ENCODE measurements around the gene SPEG.

SPEG gene

GRCh38 chr2:219449609-219450008, 15.0 kb downstream of the SPEG start:
- Histone ChIP-seq H3K27me3 (ENCODE audit: insufficient read depth, poor library complexity, severe bottlenecking) (peaks cover 38% of the 10 kb centered on the region), H3K27ac (replicated peaks) (no peak overlapping the region), H3K4me3 (replicated peaks; ENCODE audit: insufficient read depth, low read length) (no peak overlapping the region)
- no peak for TF ChIP-seq GABPA (IDR thresholded peaks at IDR 0.05; ENCODE audit: low read depth)
- no peak for TF ChIP-seq SPI1 (IDR thresholded peaks at IDR 0.05; ENCODE audit: borderline replicate concordance, low read depth)
- no peak for TF ChIP-seq POLR2AphosphoS5 (IDR thresholded peaks at IDR 0.05; ENCODE audit: low read depth)
- TF ChIP-seq CTCF (IDR thresholded peaks at IDR 0.05; ENCODE audit: insufficient read depth, low read length) = no peak
- TF ChIP-seq, protein P1, sequence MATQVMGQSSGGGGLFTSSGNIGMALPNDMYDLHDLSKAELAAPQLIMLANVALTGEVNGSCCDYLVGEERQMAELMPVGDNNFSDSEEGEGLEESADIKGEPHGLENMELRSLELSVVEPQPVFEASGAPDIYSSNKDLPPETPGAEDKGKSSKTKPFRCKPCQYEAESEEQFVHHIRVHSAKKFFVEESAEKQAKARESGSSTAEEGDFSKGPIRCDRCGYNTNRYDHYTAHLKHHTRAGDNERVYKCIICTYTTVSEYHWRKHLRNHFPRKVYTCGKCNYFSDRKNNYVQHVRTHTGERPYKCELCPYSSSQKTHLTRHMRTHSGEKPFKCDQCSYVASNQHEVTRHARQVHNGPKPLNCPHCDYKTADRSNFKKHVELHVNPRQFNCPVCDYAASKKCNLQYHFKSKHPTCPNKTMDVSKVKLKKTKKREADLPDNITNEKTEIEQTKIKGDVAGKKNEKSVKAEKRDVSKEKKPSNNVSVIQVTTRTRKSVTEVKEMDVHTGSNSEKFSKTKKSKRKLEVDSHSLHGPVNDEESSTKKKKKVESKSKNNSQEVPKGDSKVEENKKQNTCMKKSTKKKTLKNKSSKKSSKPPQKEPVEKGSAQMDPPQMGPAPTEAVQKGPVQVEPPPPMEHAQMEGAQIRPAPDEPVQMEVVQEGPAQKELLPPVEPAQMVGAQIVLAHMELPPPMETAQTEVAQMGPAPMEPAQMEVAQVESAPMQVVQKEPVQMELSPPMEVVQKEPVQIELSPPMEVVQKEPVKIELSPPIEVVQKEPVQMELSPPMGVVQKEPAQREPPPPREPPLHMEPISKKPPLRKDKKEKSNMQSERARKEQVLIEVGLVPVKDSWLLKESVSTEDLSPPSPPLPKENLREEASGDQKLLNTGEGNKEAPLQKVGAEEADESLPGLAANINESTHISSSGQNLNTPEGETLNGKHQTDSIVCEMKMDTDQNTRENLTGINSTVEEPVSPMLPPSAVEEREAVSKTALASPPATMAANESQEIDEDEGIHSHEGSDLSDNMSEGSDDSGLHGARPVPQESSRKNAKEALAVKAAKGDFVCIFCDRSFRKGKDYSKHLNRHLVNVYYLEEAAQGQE (IDR thresholded peaks at IDR 0.05; ENCODE audit: insufficient replicate concordance, low read depth) = no peak
- no peak for DNase-seq (ENCODE audit: low read depth in 1 of 2, low spot score in 1 of 2)

GRCh38 chr2:219451661-219452360, 17.2 kb downstream of the SPEG start:
- Histone ChIP-seq H3K27me3 (ENCODE audit: insufficient read depth, poor library complexity, severe bottlenecking) (peaks cover 31% of the 10 kb centered on the region), H3K27ac (replicated peaks) (no peak overlapping the region), H3K4me3 (replicated peaks; ENCODE audit: insufficient read depth, low read length) (no peak overlapping the region)
- TF ChIP-seq POLR2AphosphoS5 (IDR thresholded peaks at IDR 0.05; ENCODE audit: low read depth) = no peak
- no peak for TF ChIP-seq GABPA (IDR thresholded peaks at IDR 0.05; ENCODE audit: low read depth)
- no peak for TF ChIP-seq CTCF (IDR thresholded peaks at IDR 0.05; ENCODE audit: insufficient read depth, low read length)
- no peak for TF ChIP-seq SPI1 (IDR thresholded peaks at IDR 0.05; ENCODE audit: borderline replicate concordance, low read depth)
- TF ChIP-seq, protein P1 (IDR thresholded peaks at IDR 0.05; ENCODE audit: insufficient replicate concordance, low read depth) = no peak
- no peak for DNase-seq (ENCODE audit: low read depth in 1 of 2, low spot score in 1 of 2)

GRCh38 chr2:219452361-219453317, 18.0 kb downstream of the SPEG start:
- TF ChIP-seq CTCF (IDR thresholded peaks at IDR 0.05; ENCODE audit: insufficient read depth, low read length) (no peak), GABPA (IDR thresholded peaks at IDR 0.05; ENCODE audit: low read depth) (no peak), POLR2AphosphoS5 (IDR thresholded peaks at IDR 0.05; ENCODE audit: low read depth) (no peak), SPI1 (IDR thresholded peaks at IDR 0.05; ENCODE audit: borderline replicate concordance, low read depth) (no peak)
- TF ChIP-seq, protein P1 (IDR thresholded peaks at IDR 0.05; ENCODE audit: insufficient replicate concordance, low read depth) = no peak
- Histone ChIP-seq H3K27ac (replicated peaks) (no peak overlapping the region), H3K27me3 (ENCODE audit: insufficient read depth, poor library complexity, severe bottlenecking) (peaks cover 24% of the 10 kb centered on the region), H3K4me3 (replicated peaks; ENCODE audit: insufficient read depth, low read length) (no peak overlapping the region)
- no peak for DNase-seq (ENCODE audit: low read depth in 1 of 2, low spot score in 1 of 2)
